HCT116 (cell line): ENCODE measurements around the gene UPF2.

Experiments
- EGR1 ChIP-seq: IDR thresholded peaks from 2 replicates; pipeline ENCODE4 v1.6.1; 2012; ENCODE audit warnings: low read depth
- EZH2phosphoT487 ChIP-seq: fragments of 200-600 bp; IDR thresholded peaks from 2 replicates; pipeline ENCODE4 v1.6.1; 2018; ENCODE audit warnings: antibody characterized with exemption, borderline replicate concordance
- POLR2AphosphoS5 ChIP-seq: IDR thresholded peaks from 2 replicates; pipeline ENCODE4 v1.6.1; 2011; ENCODE audit warnings: mild to moderate bottlenecking, low read depth, low read length, moderate library complexity
- TF ChIP-seq, protein P1 (sequence below), 3 experiments: fragments of 200-600 bp in 1 of 3; sonication (generic) in 1 of 3; IDR thresholded peaks in 2 of 3; conservative IDR thresholded peaks in 1 of 3; 2 replicates each; pipeline ENCODE4 v1.5.1; 2012 to 2017; ENCODE audit warnings: low read depth in 2 of 3, low read length in 2 of 3, antibody characterized with exemption in 1 of 3, borderline replicate concordance in 1 of 3, control low read depth in 1 of 3, mild to moderate bottlenecking in 1 of 3, mixed read lengths in 1 of 3, mixed run types in 1 of 3, moderate library complexity in 1 of 3; ENCODE audit not compliant: insufficient read depth in 1 of 3

DNA sequence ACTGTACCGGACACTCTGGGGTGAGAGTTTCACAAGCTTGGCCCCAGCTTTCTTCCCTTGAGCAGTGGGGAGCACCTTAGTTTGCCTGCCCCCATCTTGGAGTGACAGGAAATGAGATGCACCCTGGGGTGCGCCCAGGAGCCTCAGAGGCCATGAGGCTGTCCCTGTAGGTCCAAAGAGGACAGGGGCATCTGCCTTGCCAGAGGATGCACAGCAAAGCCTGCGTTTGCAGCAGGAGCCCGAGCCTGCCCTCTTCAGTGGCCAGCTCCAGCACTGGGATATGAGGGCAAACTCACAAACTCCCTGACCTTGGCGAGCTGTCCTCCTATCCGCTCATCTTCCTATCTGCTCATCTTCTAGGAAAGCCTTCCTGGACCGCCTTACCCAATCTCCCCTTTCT is 140.0 kb downstream of the UPF2 start:
- no peak for TF ChIP-seq POLR2AphosphoS5
- TF ChIP-seq, protein P1, sequence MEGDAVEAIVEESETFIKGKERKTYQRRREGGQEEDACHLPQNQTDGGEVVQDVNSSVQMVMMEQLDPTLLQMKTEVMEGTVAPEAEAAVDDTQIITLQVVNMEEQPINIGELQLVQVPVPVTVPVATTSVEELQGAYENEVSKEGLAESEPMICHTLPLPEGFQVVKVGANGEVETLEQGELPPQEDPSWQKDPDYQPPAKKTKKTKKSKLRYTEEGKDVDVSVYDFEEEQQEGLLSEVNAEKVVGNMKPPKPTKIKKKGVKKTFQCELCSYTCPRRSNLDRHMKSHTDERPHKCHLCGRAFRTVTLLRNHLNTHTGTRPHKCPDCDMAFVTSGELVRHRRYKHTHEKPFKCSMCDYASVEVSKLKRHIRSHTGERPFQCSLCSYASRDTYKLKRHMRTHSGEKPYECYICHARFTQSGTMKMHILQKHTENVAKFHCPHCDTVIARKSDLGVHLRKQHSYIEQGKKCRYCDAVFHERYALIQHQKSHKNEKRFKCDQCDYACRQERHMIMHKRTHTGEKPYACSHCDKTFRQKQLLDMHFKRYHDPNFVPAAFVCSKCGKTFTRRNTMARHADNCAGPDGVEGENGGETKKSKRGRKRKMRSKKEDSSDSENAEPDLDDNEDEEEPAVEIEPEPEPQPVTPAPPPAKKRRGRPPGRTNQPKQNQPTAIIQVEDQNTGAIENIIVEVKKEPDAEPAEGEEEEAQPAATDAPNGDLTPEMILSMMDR (IDR thresholded peaks at IDR 0.05 in 2 of 3, conservative IDR thresholded peaks at IDR 0.05 in 1 of 3; ENCODE audit: borderline replicate concordance in 1 of 3, insufficient read depth in 1 of 3, low read depth in 2 of 3, low read length in 2 of 3): no peak
- no peak for TF ChIP-seq EGR1
- TF ChIP-seq EZH2phosphoT487: no peak
